Skin of body (tissue), 2 donors: ENCODE measurements around the gene SOS1. TPM values are rescaled to one million over a fixed set of nuclear protein-coding genes. Genes with fewer than 3 reads are reported as not detected.
"Not testable (repeated sequence)": the region's sequence is repeated elsewhere in the genome, so short reads cannot be mapped to it uniquely, and the experiment has no call there.

Experiments used
- DNase-seq: peaks from one replicate; lab custom pipeline; 2025; lab: John Stamatoyannopoulos, UW
- total RNA-seq: library from RNA; depleted of rRNA; stranded (reverse); fragments of >200 nt; gene quantifications from one replicate; pipeline ENCODE4 v1.2.3, GENCODE V29; 2014

SOS1 gene
- total RNA-seq: 32.3 TPM

GRCh38 chr2:39120771-39121522 is at the start of gene SOS1:
Gene SOS1 (minus strand): TSS chr2:39121051. CDS start chr2:39120422, 629 bp downstream.
- DNase-seq: peak; percentile 91

- no peak for DNase-seq
Observed at GRCh38 chr2:39164089-39164488, 43.2 kb upstream of the SOS1 start.

GRCh38 chr2:39160982-39161381 is 40.1 kb upstream of the SOS1 start:
- peak; percentile 47 for DNase-seq

DNA sequence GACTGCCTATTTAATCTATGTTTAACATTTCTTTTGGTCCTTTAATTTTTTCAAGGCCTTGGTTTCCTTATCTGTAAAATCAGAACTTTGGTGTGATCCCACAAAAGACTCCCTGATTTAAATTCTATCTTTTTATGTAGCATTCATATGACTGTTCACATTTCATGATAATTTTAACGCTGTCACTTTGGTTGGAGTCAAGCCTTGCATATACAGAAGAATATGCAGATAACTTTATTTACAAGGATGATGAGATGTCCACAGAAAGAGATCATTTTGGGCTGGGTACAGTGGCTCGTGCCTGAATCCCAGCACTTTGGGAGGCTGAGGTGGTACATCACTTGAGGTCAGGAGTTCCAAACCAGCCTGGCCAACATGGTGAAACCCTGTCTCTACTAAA is 38.4 kb upstream of the SOS1 start:
- no peak for DNase-seq

DNA sequence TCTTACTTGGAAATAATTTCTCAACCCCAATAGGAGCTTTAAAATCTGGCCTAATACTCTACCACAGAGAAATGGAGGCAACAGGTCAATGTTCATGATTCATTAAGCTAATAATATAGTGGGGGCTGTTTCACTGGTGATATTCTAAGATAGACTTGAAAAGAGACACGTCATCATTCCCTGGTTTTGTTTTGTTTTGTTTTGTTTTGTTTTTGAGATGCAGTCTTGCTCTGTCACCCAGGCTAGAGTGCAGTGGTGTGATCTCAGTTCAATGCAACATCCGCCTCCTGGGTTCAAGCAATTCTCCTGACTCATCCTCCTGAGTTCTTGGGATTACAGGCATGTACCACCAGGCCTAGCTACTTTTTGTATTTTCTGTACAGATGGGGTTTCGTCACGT is 37.5 kb upstream of the SOS1 start:
- no peak for DNase-seq

GRCh38 chr2:39156846-39157245 is 36.0 kb upstream of the SOS1 start:
- no peak for DNase-seq

- peak; percentile 57 for DNase-seq
Observed at GRCh38 chr2:39156107-39156506, 35.3 kb upstream of the SOS1 start.

GRCh38 chr2:39155573-39155972 is 34.7 kb upstream of the SOS1 start:
- DNase-seq: not testable (repeated sequence)

- DNase-seq: no peak
Observed at GRCh38 chr2:39154944-39155343, 34.1 kb upstream of the SOS1 start.

GRCh38 chr2:39153312-39153711 is 32.5 kb upstream of the SOS1 start:
- DNase-seq: peak; percentile 65

GRCh38 chr2:39152504-39152903 is 31.7 kb upstream of the SOS1 start:
- DNase-seq: no peak

GRCh38 chr2:39150890-39151497 is 30.1 kb upstream of the SOS1 start:
- no peak for DNase-seq

DNA sequence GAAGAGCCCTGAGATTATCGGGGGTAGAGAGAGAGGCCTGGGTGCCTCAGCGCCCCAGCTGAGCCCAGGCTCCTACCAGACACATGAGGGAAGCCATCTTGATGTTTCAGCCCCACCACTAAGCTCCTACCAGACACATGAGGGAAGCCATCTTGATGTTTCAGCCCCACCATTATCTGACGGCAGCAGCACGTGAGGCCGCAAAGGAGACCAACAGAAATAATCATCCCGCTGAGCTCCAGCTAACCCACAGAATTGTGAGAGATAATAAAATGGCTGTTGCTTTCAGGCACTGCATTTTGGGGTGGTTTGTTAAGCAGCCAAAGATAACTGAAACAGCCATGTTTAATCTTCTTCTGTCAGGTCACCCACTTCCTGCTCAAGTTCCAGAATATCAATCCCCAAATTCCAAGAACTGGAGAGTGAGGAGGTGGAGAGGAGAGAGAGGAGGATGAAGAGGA is 29.3 kb upstream of the SOS1 start:
- DNase-seq: no peak

DNA sequence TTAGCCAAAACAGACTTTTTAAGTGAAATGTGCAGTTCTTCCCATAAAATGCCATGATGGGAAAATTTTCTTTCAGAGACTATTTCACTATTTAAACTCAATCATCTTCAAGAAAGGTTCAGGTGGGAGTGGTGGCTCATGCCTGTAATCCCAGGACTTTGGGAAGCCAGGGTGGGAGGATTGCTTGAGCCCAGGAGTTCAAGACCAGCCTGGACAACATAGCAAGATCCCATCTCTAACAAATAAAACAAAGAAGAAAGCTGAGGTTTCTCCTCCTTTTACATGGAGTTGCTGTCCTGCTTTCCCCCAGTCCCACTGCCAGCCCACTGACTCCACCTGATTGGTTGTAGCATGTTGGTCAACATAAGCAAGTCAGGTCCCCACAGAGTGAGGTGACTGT is 25.8 kb upstream of the SOS1 start:
- no peak for DNase-seq

GRCh38 chr2:39145906-39146421 is 25.1 kb upstream of the SOS1 start:
- DNase-seq: no peak

DNA sequence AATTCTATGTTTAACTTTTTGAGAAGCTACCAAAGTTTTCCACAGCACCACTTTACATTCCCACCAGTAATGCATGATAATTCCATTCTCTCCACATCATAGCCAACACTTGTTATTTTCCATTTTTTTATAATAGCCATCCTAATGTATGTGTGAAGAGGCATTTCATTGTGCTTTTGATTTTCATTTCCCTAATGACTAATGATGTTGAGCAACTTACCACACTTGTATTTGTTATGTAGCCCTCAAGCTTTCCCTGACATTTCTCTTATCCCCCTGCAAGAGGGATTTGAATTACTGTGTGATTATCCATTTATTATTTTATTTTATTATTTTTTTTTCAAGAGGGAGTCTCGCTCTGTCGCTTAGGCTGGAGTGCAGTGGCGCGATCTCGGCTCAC is 23.6 kb upstream of the SOS1 start:
- no peak for DNase-seq

- DNase-seq: no peak
Observed at GRCh38 chr2:39142904-39143605, 22.2 kb upstream of the SOS1 start.

DNA sequence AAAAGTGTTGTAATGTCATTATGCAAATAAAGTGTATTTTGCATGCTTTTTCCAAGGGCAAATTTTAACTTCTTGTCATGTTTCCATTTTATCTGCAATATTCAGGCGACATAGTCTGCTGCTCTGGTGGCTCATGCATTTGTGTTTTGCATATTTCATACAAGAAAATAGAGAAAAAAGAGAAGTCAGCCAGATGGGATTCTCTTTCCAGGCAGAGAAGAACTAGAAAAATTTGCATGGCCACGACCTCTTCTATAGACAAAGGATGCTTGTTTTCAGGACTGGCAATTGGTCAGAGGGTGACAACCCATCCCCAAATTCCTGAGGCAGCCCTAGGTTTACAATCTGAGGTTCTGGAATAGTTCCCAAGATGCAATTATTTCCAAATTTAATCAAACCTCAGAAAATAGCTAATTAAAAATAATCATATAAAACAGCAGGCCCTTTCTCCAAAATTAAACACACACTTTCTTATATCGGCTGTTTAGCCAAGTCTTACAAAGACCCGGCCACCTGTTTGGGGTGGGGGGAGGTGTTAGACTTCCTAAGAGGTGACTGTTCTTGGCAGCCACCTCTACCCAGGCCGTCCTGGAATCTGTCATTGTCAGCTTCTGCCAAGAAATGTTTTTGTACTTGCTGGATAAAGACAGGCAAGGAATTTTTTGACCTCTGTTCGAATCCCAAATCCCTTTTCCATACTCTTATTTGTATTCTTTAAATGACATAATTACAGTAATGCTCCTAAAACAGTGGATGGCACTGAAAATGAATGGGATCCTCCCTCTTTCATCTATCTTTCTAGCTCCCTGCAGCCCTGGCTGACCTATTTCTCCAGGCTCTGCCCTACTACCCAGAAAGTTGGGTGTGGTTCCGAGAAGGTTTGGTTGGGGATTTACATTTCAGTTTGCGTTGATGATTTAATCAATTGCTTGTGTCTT is 20.8 kb upstream of the SOS1 start:
- no peak for DNase-seq

DNA sequence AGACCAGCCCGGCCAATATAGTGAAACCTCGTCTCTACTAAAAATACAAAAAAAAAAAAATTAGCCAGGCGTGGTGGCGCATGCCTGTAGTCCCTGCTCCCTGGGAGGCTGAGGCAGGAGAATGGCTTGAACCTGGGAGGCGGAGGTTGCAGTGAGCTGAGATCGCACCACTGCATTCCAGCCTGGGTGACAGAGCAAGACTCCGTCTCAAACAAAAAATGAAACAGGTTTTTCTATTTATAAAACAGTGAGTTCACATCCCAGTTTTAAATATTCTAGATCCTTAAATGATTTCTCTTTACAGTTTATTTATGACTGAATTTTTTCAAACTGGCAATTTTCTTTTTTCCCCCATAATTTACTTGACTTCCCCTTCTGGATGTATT is 20.1 kb upstream of the SOS1 start:
- not testable (repeated sequence) for DNase-seq

- no peak for DNase-seq
Observed at GRCh38 chr2:39140322-39140847, 19.5 kb upstream of the SOS1 start.
